ENCODE data around the gene G6PC1.
"Not testable (repeated sequence)": the region's sequence is repeated elsewhere in the genome, so short reads cannot be mapped to it uniquely, and the experiment has no call there.

The G6PC1 gene

DNA sequence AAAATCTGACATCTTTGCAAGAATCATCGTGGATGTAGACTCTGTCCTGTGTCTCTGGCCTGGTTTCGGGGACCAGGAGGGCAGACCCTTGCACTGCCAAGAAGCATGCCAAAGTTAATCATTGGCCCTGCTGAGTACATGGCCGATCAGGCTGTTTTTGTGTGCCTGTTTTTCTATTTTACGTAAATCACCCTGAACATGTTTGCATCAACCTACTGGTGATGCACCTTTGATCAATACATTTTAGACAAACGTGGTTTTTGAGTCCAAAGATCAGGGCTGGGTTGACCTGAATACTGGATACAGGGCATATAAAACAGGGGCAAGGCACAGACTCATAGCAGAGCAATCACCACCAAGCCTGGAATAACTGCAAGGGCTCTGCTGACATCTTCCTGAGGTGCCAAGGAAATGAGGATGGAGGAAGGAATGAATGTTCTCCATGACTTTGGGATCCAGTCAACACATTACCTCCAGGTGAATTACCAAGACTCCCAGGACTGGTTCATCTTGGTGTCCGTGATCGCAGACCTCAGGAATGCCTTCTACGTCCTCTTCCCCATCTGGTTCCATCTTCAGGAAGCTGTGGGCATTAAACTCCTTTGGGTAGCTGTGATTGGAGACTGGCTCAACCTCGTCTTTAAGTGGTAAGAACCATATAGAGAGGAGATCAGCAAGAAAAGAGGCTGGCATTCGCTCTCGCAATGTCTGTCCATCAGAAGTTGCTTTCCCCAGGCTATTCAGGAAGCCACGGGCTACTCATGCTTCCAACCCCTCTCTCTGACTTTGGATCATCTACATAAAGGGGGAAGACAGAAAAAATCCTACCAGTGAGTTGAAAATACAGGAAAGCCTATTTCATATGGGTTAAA is at the start of gene G6PC1:
G6PC1 (plus strand) TSS at position 340 of the 872 bp plus-strand sequence; CDS start at position 418, 78 bp downstream.
- no peak for DNase-seq (ENCODE audit: low read depth)

DNA sequence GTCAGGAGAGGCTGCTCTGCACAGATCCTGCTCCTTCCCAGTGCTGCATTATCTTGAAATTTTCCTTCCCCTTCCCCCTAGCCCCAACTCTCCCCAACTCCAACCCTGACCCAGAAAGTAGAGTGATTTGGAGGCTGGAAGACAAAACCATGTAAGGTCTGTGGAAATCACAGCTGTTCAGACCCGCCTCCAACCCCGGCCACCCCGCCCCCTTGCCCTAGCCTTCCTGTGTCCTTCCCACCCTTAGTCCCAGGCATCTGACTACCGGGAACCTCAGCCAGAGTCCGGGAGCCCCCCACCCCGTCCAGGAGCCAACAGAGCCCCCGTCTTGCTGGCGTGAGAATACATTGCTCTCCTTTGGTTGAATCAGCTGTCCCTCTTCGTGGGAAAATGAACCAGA is 49.6 kb upstream of the G6PC1 start, which contains the start of gene AOC3:
AOC3 (plus strand) TSS at position 246 of the 400 bp plus-strand sequence; CDS start at position 391, 145 bp downstream.
- no peak for DNase-seq (ENCODE audit: low read depth)

DNA sequence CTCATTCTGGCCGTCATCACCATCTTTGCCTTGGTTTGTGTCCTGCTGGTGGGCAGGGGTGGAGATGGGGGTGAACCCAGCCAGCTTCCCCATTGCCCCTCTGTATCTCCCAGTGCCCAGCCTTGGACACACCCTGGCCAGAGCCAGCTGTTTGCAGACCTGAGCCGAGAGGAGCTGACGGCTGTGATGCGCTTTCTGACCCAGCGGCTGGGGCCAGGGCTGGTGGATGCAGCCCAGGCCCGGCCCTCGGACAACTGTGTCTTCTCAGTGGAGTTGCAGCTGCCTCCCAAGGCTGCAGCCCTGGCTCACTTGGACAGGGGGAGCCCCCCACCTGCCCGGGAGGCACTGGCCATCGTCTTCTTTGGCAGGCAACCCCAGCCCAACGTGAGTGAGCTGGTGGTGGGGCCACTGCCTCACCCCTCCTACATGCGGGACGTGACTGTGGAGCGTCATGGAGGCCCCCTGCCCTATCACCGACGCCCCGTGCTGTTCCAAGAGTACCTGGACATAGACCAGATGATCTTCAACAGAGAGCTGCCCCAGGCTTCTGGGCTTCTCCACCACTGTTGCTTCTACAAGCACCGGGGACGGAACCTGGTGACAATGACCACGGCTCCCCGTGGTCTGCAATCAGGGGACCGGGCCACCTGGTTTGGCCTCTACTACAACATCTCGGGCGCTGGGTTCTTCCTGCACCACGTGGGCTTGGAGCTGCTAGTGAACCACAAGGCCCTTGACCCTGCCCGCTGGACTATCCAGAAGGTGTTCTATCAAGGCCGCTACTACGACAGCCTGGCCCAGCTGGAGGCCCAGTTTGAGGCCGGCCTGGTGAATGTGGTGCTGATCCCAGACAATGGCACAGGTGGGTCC is 49.0 kb upstream of the G6PC1 start:
- DNase-seq (ENCODE audit: low read depth), result not testable (repeated sequence)

DNA sequence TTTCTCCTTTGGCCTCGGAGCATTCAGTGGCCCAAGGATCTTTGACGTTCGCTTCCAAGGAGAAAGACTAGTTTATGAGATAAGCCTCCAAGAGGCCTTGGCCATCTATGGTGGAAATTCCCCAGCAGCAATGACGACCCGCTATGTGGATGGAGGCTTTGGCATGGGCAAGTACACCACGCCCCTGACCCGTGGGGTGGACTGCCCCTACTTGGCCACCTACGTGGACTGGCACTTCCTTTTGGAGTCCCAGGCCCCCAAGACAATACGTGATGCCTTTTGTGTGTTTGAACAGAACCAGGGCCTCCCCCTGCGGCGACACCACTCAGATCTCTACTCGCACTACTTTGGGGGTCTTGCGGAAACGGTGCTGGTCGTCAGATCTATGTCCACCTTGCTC is 48.2 kb upstream of the G6PC1 start:
- DNase-seq (ENCODE audit: low read depth), result no peak

DNA sequence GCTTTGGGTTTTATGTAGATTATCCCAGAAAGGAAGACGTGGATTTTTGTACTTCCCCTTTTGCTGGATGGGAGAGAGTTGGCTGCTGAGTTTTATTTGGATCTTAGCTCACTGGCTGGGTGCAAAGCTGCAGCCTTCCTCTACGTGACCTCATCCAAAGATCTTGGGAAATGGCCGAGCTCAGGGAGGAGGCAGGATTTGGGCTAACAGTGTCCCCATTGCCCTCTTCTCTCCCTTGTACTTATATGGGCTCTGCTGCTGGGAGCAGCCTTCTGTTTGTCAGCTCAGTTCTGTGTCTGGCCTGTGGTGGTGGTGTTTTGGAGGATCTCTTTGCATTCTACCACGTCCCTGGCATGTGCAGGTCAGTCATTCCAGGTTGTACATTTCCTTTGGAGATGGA is 47.6 kb upstream of the G6PC1 start:
- DNase-seq (ENCODE audit: low read depth), result no peak

DNA sequence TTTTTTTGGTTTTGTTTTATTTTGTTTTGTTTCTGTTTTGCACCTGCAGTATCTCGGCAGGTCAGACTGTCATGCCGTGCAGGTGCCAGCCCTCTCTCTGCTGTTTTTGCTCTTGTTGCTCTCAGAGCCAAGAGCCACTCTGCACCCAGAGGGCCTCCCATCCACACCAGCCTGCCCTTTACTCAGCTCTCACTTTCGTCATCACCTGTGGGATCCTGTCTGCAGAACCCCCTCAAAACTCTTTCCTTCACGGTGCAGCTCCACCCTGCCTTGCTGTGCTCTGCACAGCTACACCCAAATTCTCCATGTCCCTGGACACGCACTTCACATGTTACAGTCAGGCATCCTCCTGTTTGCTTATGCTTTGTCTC is 47.0 kb upstream of the G6PC1 start:
- DNase-seq (ENCODE audit: low read depth), result no peak

DNA sequence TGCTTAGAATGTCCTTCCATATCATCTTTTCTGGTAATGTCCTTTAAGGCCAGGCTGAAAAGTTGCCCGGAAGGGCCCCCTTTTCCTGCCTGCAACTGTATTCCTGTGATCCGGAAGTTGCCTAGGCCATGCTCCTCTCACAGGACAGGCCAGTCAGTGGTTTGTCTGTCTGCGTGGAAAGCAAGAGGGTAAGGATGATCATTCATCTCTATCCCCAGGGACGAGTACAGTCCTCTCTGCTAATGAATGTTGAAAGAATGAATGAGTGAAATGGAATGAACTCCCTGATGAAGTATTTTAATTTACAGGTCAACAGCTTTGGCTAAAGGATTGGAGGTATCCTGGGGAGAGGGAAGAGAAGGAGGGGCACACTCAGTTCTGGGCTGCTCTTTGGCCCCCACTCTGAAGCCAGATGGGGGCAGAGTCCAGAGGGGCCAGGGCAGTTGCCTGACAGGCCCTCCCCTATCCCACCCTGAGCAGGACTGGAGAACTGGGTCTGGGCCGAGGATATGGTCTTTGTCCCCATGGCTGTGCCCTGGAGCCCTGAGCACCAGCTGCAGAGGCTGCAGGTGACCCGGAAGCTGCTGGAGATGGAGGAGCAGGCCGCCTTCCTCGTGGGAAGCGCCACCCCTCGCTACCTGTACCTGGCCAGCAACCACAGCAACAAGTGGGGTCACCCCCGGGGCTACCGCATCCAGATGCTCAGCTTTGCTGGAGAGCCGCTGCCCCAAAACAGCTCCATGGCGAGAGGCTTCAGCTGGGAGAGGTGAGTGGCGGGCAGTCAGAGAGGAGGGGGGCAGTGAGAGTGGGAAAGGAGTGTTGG is 46.4 kb upstream of the G6PC1 start:
- no peak for DNase-seq (ENCODE audit: low read depth)

DNA sequence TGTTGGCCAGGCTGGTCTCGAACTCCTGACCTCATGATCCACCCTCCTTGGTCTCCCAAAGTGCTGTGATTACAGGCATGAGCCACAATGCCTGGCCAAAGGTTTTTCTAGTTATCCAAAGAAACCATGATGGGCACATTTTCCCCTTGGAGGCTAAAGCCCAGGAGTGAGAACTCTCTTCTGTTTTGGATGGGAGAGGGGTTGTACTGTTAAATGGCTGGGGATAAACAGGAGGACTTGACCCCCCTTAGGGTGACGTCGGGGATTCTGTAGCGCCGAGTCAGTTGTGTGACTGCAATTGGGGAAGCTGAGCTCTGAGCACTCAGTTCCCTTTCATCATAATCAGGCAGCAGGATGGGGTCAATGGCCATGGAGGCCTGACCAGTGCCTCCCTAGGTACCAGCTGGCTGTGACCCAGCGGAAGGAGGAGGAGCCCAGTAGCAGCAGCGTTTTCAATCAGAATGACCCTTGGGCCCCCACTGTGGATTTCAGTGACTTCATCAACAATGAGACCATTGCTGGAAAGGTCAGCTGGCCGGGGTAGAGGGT is 45.5 kb upstream of the G6PC1 start:
- DNase-seq (ENCODE audit: low read depth), result no peak

DNA sequence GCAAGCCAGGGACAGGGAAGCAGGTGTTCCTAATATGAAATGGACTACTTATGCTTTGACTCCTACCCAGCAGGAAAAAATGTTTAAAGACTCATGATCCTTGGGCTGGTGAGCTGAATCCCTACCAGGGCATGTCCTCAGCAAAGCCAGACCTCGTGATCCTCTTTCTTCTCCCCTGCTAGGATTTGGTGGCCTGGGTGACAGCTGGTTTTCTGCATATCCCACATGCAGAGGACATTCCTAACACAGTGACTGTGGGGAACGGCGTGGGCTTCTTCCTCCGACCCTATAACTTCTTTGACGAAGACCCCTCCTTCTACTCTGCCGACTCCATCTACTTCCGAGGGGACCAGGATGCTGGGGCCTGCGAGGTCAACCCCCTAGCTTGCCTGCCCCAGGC is 44.5 kb upstream of the G6PC1 start:
- DNase-seq (ENCODE audit: low read depth), result not testable (repeated sequence)

DNA sequence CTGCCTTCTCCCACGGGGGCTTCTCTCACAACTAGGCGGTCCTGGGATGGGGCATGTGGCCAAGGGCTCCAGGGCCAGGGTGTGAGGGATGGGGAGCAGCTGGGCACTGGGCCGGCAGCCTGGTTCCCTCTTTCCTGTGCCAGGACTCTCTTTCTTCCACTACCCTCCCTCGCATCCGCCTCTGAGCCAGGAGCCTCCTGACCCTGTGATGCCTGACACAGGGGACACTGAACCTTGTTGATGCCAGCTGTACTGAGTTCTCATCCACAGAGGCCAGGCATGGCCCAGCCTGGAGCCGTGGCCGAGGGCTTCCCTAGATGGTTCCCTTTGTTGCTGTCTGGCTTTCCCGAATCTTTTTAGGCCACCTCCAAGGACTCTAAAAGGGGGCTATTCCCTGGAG is 44.1 kb upstream of the G6PC1 start:
- DNase-seq (ENCODE audit: low read depth), result not testable (repeated sequence)

DNA sequence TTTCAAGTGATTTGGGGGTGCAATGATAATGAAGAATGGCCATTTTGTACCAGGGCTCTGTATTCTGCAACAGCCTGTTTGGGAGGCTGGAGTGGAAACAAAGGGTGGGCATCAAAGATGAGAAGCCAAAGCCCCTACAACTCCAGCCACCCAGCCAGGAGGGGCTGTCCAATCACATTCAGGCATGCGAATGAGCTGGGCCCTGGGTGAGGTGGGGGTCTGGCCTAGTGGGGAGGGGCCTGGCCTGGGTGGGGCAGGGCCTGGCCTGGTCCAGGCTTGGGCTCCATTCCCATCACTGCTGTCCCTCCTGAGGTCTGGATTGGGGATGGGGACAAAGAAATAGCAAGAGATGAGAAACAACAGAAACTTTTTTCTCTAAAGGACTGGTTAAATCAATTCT is 43.2 kb upstream of the G6PC1 start:
- DNase-seq (ENCODE audit: low read depth), result no peak

DNA sequence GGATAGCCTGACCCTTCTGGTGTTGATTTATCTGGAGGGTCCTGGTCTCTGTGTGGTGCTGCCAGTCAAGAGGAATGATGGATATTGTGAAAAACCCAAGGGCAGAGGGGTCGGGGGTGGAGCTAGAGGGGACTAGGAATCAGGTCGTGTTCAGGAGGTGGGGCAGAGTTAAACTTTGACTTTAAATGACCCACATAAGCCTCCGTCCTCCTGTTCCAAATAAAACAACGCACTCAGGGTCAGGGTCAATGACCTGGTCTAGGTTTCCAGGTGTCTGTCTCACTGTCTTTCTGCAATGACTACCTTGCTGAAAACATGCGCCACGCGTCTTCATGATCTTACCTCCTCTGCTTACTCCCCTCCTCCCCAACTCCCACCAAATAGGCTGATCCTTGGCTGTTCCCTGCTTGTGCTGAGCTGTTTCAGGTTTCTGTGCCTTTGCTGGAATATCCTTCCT is 34.9 kb upstream of the G6PC1 start:
- DNase-seq (ENCODE audit: low read depth), result no peak

DNA sequence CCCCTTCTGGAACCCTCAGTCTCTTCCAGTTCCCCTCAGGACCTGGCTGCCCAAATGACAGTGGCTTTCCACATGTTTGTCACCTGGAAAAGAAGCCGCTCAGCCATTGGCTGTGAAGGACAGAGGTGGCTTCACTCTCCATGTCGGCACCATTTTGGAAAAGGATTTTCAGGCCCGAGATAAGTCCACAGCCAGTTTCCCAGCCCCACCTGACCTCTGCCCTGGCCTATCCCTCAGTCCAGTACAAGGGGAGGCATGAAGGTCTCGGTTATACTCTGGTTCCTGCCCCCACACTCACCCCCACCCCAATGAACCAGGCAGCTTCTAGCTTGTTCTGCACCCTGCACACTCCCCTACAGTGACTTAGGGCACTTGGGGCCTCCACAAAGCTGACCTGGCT is 34.4 kb upstream of the G6PC1 start:
- DNase-seq (ENCODE audit: low read depth), result no peak

DNA sequence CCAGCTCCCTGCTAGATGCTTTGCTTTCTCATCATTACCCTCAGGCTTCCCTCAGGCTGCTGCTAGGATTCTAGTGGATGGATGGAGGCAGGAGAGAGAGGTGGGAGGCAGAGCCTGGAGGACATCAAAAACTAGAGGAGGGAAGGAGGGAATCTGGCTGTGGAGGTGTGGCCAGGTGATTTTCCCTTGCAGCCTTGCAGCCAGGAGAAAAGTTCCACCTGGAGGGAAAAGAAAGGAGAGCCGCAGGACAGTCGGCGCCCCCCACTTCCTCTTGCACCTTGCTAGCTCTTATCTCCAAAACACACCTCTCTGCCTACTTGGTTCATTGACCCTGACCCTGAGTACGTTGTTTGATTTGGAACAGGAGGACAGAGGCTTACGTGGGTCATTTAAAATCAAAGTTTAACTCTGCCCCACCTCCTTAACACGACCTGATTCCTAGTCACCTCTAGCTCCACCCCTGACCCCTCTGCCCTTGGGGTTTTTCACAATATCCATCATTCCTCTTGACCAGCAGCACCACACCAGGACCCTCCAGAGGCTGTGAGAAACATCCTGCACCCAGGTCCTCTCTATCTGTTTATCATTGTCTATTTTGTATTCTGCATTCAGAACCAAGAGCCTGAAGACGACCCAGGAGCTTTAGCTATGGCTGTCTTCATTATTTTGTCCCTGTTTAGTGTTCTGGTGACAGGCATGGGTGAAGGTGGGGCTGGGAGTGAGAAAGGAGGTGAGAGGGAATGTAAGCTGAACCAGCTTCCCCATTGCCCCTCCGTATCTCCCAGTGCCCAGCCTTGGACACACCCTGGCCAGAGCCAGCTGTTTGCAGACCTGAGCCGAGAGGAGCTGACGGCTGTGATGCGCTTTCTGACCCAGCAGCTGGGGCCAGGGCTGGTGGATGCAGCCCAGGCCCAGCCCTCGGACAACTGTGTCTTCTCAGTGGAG is 33.7 kb upstream of the G6PC1 start:
- DNase-seq (ENCODE audit: low read depth), result no peak

DNA sequence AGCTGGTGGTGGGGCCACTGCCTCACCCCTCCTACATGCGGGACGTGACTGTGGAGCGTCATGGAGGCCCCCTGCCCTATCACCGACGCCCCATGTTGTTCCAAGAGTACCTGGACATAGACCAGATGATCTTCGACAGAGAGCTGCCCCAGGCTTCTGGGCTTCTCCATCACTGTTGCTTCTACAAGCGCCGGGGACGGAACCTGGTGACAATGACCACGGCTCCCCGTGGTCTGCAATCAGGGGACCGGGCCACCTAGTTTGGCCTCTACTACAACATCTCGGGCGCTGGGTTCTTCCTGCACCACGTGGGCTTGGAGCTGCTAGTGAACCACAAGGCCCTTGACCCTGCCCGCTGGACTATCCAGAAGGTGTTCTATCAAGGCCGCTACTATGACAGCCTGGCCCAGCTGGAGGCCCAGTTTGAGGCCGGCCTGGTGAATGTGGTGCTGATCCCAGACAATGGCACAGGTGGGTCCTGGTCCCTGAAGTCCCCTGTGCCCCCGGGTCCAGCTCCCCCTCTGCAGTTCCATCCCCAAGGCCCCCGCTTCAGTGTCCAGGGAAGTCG is 32.8 kb upstream of the G6PC1 start:
- DNase-seq (ENCODE audit: low read depth), result not testable (repeated sequence)

DNA sequence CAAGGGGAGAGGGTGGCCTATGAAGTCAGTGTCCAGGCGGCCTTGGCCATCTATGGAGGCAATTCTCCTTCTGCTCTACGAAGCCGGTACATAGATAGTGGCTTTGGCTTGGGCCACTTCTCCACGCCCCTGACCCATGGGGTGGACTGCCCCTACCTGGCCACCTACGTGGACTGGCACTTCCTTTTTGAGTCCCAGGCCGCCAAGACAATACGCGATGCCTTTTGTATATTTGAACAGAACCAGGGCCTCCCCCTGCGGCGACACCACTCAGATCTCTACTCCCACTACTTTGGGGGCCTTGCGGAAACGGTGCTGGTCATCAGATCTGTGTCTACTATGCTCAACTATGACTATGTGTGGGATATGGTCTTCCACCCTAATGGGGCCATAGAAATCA is 32.3 kb upstream of the G6PC1 start:
- DNase-seq (ENCODE audit: low read depth), result no peak

DNA sequence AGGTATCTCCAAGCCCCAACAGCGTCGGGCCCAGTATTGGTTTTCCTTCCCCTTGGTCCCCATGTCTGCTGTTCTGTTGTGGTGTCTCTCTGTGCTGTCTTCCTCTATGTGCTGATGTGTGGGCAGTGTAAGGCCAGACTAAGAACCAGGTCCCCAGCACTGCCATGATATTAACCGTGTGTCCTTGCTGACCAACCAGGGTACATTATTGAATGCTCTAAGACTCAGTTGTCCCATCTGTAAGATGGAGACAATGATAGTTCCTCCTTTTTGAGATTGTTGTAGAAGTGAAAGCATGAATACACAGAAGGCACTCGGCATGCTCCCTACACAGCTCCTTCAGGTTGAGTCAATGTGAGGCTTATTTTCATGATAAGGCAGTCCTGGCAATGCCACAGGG is 29.0 kb upstream of the G6PC1 start:
- no peak for DNase-seq (ENCODE audit: low read depth)

DNA sequence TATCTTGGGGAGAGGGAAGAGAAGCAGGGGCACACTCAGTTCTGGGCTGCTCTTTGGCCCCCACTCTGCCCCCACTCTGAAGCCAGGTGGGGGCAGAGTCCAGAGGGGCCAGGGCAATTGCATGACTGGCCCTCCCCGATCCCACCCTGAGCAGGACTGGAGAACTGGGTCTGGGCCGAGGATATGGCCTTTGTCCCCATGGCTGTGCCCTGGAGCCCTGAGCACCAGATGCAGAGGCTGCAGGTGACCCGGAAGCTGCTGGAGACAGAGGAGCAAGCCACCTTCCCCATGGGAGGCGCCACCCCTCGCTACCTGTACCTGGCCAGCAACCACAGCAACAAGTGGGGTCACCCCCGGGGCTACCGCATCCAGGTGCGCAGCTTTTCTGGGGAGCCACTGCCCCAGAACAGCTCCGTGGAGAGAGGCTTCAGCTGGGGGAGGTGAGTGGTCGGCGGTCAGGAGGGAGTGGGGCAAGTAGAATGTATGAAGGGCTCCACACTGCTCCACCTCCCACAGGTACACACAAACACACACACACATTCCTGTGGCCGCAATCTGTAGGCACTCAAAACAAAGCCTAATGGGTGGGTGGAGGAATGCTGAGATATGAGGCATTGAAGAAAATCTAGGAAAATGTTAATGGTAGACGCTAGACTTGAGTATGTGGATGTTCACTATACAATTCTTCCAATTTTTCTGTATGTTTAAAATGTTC is 28.2 kb upstream of the G6PC1 start:
- no peak for DNase-seq (ENCODE audit: low read depth)

DNA sequence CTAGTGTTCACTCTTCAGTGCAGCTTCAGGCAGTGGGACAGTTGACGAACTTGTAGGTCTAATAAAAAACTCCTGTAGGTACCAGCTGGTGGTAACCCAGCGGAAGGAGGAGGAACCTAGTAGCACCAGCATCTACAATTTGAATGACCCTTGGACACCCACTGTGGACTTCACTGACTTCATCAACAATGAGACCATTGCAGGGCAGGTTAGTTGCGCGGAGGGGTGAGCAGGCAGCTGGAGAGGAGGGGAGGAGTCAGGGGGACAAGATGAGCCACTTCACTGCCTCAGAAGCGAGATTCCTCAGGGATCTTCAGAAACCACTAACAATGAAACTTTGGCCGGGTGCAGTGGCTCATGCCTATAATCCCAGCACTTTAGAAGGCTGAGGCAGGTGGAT is 27.3 kb upstream of the G6PC1 start:
- no peak for DNase-seq (ENCODE audit: low read depth)
